GM06990 (cell line): ENCODE results near the gene SYP.

Source experiments
- DNase-seq: peaks from one replicate; pipeline ENCODE4 v3.0.0-alpha.2; 2011; ENCODE audit not compliant: insufficient read length; ENCODE audit errors: extremely low read depth
- H3K27me3 ChIP-seq: replicated peaks from 2 replicates; pipeline ENCODE4 v1.6.0; 2011; ENCODE audit warnings: low read length; ENCODE audit not compliant: control insufficient read depth, insufficient read depth
- H3K36me3 ChIP-seq: 2 replicates; pipeline ENCODE4 v1.5.1; 2011; ENCODE audit warnings: low read length; ENCODE audit not compliant: control insufficient read depth, insufficient read depth
- H3K4me3 ChIP-seq: replicated peaks from 2 replicates; pipeline ENCODE4 v1.5.1; 2011; ENCODE audit warnings: low read depth, mild to moderate bottlenecking, control low read depth, low read length
- TF ChIP-seq, protein P1 (sequence below): IDR thresholded peaks from 2 replicates; pipeline ENCODE4 v1.5.1; 2011; ENCODE audit warnings: low read length, control low read depth, mild to moderate bottlenecking, inconsistent platforms; ENCODE audit not compliant: insufficient read depth, poor library complexity, severe bottlenecking

The SYP gene

DNA sequence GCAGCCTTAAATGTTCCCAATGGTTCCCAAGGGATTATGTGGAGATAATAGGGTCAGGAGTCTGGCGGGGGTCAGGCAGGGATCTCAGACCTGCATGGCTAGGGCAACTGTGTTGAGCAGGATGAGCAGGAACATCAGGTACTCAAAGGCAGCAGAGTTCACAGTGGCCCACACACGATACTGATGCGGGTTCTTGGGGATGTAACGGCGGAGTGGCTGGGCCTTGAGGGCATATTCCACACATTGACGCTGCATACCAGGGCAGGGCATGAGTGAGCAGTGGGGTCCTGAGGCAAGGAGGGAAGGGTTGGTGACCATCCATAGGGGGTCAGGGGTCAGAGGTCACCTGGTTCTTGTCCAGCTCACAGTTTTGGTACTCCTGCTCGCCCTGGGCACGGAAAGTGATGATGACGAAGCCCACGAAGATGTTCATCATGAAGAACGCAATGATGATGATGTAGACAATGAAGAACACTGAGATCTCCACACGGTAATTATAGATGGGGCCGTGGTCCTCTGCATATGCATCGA is 15.1 kb upstream of the SYP start:
- DNase-seq, result no peak
- Histone ChIP-seq H3K36me3 (no peaks in the 10 kb centered on the region), H3K4me3 (no peak overlapping the region), H3K27me3 (no peaks in the 10 kb centered on the region)
- TF ChIP-seq, protein P1, sequence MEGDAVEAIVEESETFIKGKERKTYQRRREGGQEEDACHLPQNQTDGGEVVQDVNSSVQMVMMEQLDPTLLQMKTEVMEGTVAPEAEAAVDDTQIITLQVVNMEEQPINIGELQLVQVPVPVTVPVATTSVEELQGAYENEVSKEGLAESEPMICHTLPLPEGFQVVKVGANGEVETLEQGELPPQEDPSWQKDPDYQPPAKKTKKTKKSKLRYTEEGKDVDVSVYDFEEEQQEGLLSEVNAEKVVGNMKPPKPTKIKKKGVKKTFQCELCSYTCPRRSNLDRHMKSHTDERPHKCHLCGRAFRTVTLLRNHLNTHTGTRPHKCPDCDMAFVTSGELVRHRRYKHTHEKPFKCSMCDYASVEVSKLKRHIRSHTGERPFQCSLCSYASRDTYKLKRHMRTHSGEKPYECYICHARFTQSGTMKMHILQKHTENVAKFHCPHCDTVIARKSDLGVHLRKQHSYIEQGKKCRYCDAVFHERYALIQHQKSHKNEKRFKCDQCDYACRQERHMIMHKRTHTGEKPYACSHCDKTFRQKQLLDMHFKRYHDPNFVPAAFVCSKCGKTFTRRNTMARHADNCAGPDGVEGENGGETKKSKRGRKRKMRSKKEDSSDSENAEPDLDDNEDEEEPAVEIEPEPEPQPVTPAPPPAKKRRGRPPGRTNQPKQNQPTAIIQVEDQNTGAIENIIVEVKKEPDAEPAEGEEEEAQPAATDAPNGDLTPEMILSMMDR, result no peak

DNA sequence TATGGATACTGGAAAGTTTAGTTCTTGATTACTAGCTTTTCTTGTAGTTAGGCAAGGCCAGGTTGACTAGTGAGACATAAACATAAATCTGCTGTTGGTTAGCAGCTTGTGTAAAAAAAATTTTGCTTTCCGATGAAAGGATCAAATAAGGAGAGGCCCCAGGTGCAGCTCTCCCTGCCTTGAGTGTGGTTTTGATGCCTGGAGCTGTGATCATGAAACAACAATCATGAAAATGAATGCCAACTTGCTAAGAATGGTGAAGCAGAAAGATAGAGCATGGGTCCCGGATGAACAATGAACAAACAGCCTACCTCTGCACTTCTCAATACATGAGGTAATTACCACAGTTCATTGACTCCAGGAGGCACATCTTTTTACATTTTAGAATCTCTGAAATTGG is 14.4 kb upstream of the SYP start:
- no peak overlapping the region for H3K4me3 ChIP-seq
- H3K27me3 ChIP-seq, result no peaks in the 10 kb centered on the region
- DNase-seq, result no peak
- TF ChIP-seq, protein P1, result no peak
- H3K36me3 ChIP-seq, result no peaks in the 10 kb centered on the region

DNA sequence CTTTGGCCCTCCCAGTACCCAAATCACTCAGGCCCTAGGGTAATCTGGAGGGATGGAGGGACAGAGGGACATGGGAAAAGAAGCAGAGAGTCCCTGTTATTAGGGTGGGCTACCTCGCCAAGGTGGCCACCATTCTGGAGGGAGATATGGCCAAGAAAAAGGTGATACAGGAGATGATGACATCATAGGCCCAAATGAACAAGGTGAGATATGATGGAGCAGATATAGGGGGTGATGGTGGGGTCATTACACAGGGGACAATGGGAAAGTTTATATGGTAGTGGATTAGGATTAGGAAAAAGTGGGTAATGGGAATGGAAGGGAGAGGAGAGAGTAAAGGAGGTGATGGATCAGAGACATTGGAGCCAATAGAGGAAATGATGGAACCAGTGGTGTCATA is 12.9 kb upstream of the SYP start:
- Histone ChIP-seq H3K36me3 (no peaks in the 10 kb centered on the region), H3K27me3 (no peaks in the 10 kb centered on the region), H3K4me3 (no peak overlapping the region)
- DNase-seq, result no peak
- TF ChIP-seq, protein P1, result no peak

DNA sequence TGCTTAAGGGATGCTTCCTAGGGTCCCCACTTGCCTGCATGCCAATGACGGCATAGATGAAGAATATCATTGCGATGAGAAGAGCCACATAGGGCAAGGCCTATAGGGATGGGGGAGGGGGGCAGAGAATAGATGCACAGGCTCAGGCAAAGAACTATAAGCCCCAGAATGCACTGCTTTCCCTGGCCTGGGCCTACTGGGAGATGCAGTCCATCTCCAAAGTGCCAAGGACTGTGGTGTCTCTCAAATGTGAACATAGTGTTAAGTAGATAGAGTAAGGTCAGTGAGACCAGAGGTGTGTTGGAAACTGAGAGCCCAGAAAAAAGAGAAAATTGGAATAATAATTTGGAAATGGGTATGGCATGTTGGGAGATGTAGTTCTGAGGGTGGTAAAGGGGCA is 12.2 kb upstream of the SYP start:
- DNase-seq, result no peak
- H3K4me3 ChIP-seq, result no peak overlapping the region
- TF ChIP-seq, protein P1, result no peak
- no peaks in the 10 kb centered on the region for H3K27me3 ChIP-seq
- no peaks in the 10 kb centered on the region for H3K36me3 ChIP-seq

DNA sequence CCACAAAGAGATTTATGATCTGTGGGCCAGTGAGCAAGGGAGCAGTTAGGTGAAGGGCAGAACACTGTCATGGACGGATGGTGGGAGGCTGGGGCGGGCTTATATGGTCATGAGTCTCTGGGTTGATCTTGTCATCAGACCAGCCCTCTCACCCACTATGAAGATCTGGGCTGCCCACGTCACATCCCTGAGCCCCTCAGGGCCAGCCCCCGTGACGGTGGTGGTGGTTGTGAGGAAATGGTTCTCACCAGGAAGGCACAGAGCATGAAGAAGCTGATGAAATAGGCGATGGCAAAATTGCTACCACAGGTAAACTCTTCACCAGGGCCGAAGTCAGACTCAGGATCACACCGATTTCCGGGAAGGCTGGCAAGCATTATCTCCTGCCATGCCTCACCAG is 11.1 kb upstream of the SYP start:
- TF ChIP-seq, protein P1, result no peak
- DNase-seq, result no peak
- no peak overlapping the region for H3K4me3 ChIP-seq
- no peaks in the 10 kb centered on the region for H3K27me3 ChIP-seq
- no peaks in the 10 kb centered on the region for H3K36me3 ChIP-seq

DNA sequence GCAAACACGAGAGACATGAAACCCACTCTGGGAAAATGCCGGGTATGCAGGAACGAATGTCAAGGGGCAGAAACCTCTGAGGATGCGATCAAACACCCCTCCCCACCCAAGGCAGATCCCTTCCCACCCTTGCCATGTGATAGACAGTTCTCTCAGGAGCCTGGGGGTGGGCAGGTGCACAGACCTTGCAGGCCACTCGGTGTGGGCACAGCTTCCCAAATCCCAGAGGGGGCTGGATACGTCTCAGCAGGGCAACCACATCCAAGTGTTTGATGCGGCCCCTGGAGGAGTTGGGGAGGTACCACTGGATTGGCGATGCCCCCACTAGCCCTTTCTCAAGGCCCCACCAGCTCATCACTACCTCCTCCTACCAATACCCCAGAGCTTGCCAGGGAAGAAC is 10.4 kb upstream of the SYP start:
- no peaks in the 10 kb centered on the region for H3K36me3 ChIP-seq
- no peaks in the 10 kb centered on the region for H3K27me3 ChIP-seq
- TF ChIP-seq, protein P1, result no peak
- no peak overlapping the region for H3K4me3 ChIP-seq
- no peak for DNase-seq
